Measurements from ENCODE around the gene FOXN3.

- TF ChIP-seq, protein P1, sequence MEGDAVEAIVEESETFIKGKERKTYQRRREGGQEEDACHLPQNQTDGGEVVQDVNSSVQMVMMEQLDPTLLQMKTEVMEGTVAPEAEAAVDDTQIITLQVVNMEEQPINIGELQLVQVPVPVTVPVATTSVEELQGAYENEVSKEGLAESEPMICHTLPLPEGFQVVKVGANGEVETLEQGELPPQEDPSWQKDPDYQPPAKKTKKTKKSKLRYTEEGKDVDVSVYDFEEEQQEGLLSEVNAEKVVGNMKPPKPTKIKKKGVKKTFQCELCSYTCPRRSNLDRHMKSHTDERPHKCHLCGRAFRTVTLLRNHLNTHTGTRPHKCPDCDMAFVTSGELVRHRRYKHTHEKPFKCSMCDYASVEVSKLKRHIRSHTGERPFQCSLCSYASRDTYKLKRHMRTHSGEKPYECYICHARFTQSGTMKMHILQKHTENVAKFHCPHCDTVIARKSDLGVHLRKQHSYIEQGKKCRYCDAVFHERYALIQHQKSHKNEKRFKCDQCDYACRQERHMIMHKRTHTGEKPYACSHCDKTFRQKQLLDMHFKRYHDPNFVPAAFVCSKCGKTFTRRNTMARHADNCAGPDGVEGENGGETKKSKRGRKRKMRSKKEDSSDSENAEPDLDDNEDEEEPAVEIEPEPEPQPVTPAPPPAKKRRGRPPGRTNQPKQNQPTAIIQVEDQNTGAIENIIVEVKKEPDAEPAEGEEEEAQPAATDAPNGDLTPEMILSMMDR (IDR thresholded peaks at IDR 0.05): no peak
- TF ChIP-seq POLR2A (IDR thresholded peaks at IDR 0.05) (no peak), EP300 (IDR thresholded peaks at IDR 0.05) (no peak)
These were observed 273.4 kb downstream of the FOXN3 start for GRCh38 chr14:89143595-89143994.
